Lung (tissue), 12 donors: ENCODE data around the gene AP5S1. TPM values are rescaled to one million over a fixed set of nuclear protein-coding genes. Genes with fewer than 3 reads are reported as not detected.

Experiments used
- ATAC-seq: fragments of 200-7000 bp; cut with Tn5 transposase; one replicate; pipeline ENCODE4 v1.9.1; 2020; ENCODE audit warnings: moderate number of reproducible peaks; ENCODE audit not compliant: insufficient read depth, low FRiP score
- DNase-seq, 3 donors: peaks; one replicate each; pipeline ENCODE4 v3.0.0-alpha.2; 2013 to 2017
- H3K27ac ChIP-seq, 2 donors: one replicate each; pipeline ENCODE4 v1.5.1; 2013; ENCODE audit warnings: mild to moderate bottlenecking in 2 of 2, moderate library complexity in 2 of 2, control low read depth in 1 of 2, inconsistent platforms in 1 of 2, low read depth in 1 of 2, low read length in 1 of 2
- H3K27me3 ChIP-seq, 3 donors: one replicate each; pipeline ENCODE4 v1.5.1; 2013; ENCODE audit warnings: low read length in 2 of 3; ENCODE audit not compliant: control insufficient read depth in 3 of 3, insufficient read depth in 3 of 3
- H3K36me3 ChIP-seq, 4 donors: one replicate each; pipeline ENCODE4 v1.5.1; 2013; ENCODE audit warnings: low read length in 4 of 4, mild to moderate bottlenecking in 1 of 4, moderate library complexity in 1 of 4; ENCODE audit not compliant: control insufficient read depth in 4 of 4, insufficient read depth in 4 of 4
- H3K4me1 ChIP-seq, 5 donors: one replicate each; pipeline ENCODE4 v1.5.1; 2013; ENCODE audit warnings: low read length in 5 of 5, mild to moderate bottlenecking in 2 of 5, moderate library complexity in 1 of 5; ENCODE audit not compliant: control insufficient read depth in 5 of 5, insufficient read depth in 5 of 5
- H3K4me3 ChIP-seq: one replicate; pipeline ENCODE4 v1.5.1; 2013; ENCODE audit warnings: mild to moderate bottlenecking, control low read depth, moderate library complexity
- H3K9ac ChIP-seq, 2 donors: one replicate each; pipeline ENCODE4 v1.5.1; 2013; ENCODE audit warnings: low read length in 2 of 2, control low read depth in 1 of 2; ENCODE audit not compliant: insufficient read depth in 1 of 2
- H3K9me3 ChIP-seq, 4 donors: one replicate each; pipeline ENCODE4 v1.5.1; 2013; ENCODE audit warnings: low read length in 3 of 4, mild to moderate bottlenecking in 1 of 4, moderate library complexity in 1 of 4; ENCODE audit not compliant: control insufficient read depth in 4 of 4, insufficient read depth in 3 of 4
- CTCF ChIP-seq: IDR thresholded peaks from 2 replicates; pipeline ENCODE4 v1.5.1; 2012; ENCODE audit warnings: mild to moderate bottlenecking; ENCODE audit errors: control extremely low read depth, extremely low read depth
- WGBS, 2 donors: extraction: QIAGEN DNeasy Blood & Tissue Kit; methylation state at CpG; one replicate each; pipeline ENCODE4 v1.1.7; 2013; 5-methylcytosine and 5-hydroxymethylcytosine counted together
- polyA plus RNA-seq, 2 donors: library from polyadenylated mRNA; stranded (reverse); fragments of 200-250 nt; gene quantifications; one replicate each; pipeline ENCODE4 v1.2.1, GENCODE V29; 2013
- total RNA-seq, 2 donors: library from RNA; depleted of rRNA in 1 of 2; stranded (reverse); fragments of >200 nt in 1 of 2; gene quantifications; one replicate each; pipeline ENCODE4 v1.2.1, GENCODE V29; 2014 to 2021
- donor health status: control.
- donor health status: control.
- donor health status: Bipolar disorder and iron deficiency.
- donor health status: healthy.
- donor health status: DM: yes; HTN: yes; CAD: no.

Gene AP5S1
- total and polyA plus RNA-seq, 4 donors, result 8.1 to 20.7 (median 11.9) TPM

- Histone ChIP-seq H3K36me3 (peaks cover 27 to 71% (median 55%) of the 10 kb centered on the region in 4 donors), H3K9ac (no peak overlapping the region), H3K4me3 (no peak overlapping the region), H3K4me1 (no peaks in the 10 kb centered on the region), H3K9me3 (no peaks in the 10 kb centered on the region), H3K27me3 (no peaks in the 10 kb centered on the region), H3K27ac (no peak overlapping the region)
- ATAC-seq (no peak), DNase-seq (no peak)
- 100% methylated on average over 1 of the region's 1 CpG for WGBS, 2 donors
- TF ChIP-seq CTCF, result no peak
Measured at GRCh38 chr20:3862333-3862732, 42.0 kb downstream of the AP5S1 start.

DNA sequence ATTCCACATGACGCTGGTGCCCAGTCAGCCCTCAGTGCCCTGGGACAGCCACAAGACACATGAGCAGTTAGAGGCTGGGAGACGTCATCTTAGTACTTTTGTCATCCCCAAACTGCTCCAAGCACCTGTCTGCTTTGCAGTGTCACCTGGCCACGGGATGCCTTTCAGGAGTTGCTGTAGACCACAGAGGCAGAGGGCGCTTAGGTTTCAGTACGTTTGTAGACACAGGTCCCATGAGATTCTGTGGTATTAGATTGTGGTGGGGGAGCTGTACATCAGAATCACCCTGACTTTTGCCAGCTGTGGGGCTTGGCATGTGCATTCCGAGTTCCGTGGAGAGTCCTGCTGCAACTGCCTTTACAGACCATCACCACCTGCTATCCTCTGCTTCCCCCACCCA is 43.0 kb downstream of the AP5S1 start:
- H3K4me3 ChIP-seq, result no peak overlapping the region
- ATAC-seq (no peak), DNase-seq (no peak)
- H3K27me3 ChIP-seq, result no peaks in the 10 kb centered on the region
- no peak overlapping the region for H3K27ac ChIP-seq
- no peak for TF ChIP-seq CTCF
- no peak overlapping the region for H3K9ac ChIP-seq
- no peaks in the 10 kb centered on the region for H3K4me1 ChIP-seq
- peaks cover 22 to 64% (median 47%) of the 10 kb centered on the region in 4 donors for H3K36me3 ChIP-seq
- H3K9me3 ChIP-seq, result no peaks in the 10 kb centered on the region
- WGBS, 2 donors, result 83 to 95% methylated on average over 7 of the region's 7 CpGs

GRCh38 chr20:3864518-3864917 is 44.2 kb downstream of the AP5S1 start:
- no peak overlapping the region for H3K27ac ChIP-seq
- H3K9ac ChIP-seq, result no peak overlapping the region
- no peak for DNase-seq
- TF ChIP-seq CTCF, result no peak
- no peak for ATAC-seq
- H3K4me1 ChIP-seq, result no peaks in the 10 kb centered on the region
- no peak overlapping the region for H3K4me3 ChIP-seq
- H3K27me3 ChIP-seq, result no peaks in the 10 kb centered on the region
- H3K9me3 ChIP-seq, result no peaks in the 10 kb centered on the region
- H3K36me3 ChIP-seq, result peaks cover 22 to 62% (median 44%) of the 10 kb centered on the region in 4 donors
- 87 to 88% methylated on average over 5 of the region's 5 CpGs for whole genome bisulfite sequencing, 2 donors
